ENCODE results near the gene EFCAB6.

EFCAB6 gene

GRCh38 chr22:43530349-43531201 lies 281.5 kb downstream of the EFCAB6 start:
- no peak for DNase-seq (ENCODE audit: low read depth in 3 of 3)

- DNase-seq (ENCODE audit: low read depth in 3 of 3) = no peak
These were observed 282.2 kb downstream of the EFCAB6 start for GRCh38 chr22:43529934-43530333.

GRCh38 chr22:43529461-43529860 lies 282.6 kb downstream of the EFCAB6 start:
- DNase-seq (ENCODE audit: low read depth in 3 of 3) = no peak

GRCh38 chr22:43528601-43529360 lies 283.3 kb downstream of the EFCAB6 start:
- DNase-seq (ENCODE audit: low read depth in 3 of 3) = no peak

DNA sequence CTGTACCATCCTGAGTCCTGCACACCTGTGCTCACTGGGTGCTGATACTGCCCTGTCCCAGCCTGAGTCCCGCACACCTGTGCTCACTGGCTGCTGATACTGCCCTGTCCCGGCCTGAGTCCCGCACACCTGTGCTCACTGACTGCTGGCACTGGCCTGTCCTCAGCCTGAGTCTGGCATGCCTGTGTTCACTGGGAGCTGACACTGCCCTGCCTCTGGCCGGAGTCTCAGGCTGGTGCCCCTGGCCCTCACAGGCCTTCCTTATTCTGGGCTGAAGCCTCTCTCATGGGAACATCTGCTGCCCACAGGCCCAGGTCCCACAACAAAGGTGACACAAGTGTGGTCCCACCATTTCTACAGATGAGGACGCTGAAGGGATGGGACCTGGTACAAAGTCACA lies 285.2 kb downstream of the EFCAB6 start:
- DNase-seq (ENCODE audit: low read depth in 3 of 3) = no peak

DNA sequence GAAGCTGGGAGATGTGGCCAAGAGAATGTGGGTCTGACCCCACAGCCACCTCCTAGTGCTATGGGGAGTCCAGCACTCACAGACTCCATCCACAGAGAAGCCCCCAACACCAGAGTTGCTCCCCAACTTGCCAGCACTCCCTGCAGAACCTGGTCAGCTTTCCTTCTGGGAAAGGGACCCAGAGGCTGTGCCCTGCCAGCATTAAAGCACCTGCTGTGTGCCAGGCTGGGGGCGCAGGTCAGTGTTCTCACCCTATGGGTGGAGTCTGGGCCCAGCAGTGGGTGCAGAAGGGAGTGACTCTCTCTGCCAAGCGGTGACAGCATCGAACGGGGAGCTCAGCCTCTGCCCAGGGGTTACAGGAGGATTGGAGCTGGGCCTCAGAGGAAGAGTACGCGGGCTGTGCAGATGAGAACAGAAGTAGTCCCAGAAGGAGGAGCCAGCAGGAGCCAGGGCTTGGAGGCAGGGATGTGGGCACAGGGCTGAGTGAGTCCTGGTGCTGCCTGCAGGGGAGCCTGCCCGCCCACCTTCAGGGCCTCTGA lies 285.9 kb downstream of the EFCAB6 start:
- no peak for DNase-seq (ENCODE audit: low read depth in 3 of 3)

DNA sequence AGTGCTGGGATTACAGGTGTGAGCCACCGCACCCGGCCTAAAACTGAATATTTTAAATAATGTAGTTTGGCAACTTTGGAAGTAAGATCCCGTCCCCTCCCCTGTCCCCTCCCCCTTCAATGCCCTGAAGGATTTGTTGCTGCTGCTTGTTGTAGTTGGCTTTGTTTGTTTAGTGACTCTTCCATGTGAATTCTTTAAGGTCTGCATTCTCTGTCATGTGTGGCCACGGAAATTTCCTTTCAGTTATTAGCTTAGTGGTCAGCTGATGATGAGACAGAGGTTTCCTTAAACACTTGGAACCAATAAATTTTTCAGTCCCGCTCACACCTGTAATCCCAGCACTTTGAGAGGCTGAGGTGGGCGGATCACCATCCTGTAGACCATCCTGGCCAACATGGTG lies 290.4 kb downstream of the EFCAB6 start:
- DNase-seq (ENCODE audit: low read depth in 3 of 3) = no peak

- no peak for DNase-seq (ENCODE audit: low read depth in 3 of 3)
These were observed 291.5 kb downstream of the EFCAB6 start for GRCh38 chr22:43520632-43521039.

DNA sequence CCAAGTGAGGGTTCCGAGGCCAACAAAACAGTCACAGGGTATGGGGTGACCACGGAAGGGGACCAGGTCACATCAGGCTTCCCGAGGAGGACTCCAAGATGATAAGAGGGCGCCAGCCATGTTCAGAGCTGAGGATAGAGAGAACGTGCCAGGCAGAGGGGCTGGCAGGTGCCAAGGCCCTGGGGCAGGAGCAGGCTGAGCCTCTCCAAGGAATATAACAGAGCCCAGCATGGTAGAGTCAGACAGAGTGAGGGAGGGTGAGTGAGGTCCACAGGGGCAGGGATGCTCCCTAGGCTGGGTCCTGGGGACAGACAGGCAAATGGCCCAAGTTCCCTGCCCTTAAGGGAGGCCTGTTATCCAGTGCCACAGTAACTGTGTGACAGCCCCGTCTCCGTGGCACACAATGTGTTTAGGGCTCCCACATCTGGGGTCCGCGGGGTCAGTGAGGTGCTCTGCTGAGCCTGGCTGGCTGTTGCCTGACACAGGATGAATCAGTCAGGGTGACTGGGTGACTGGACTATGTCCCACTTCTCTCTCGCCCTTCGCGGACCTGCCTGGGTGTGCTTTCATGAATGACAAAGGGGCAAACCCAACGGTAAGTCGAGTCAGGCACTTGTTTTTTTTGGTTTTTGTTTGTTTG lies 295.0 kb downstream of the EFCAB6 start:
- DNase-seq (ENCODE audit: low read depth in 3 of 3) = no peak

DNA sequence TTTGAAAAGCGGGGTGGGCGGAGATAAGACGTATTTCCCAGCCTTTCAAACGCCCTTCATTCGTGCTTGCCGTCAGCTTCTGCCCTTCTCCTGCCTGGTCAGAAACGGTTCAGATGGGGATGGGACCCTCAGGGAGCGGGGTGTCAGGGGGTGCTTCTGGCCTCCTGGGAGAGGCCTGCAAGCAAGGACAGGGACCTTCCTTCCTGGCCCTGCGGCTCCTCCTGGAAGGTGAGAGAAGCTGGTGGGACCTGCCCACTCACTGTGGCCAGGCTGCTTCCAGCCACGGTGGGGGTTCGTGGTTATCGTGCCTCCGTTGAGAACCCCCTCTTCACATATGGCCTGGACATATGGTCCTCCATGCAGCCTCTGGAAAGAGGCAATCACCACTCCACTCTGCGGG lies 295.7 kb downstream of the EFCAB6 start:
- no peak for DNase-seq (ENCODE audit: low read depth in 3 of 3)

DNA sequence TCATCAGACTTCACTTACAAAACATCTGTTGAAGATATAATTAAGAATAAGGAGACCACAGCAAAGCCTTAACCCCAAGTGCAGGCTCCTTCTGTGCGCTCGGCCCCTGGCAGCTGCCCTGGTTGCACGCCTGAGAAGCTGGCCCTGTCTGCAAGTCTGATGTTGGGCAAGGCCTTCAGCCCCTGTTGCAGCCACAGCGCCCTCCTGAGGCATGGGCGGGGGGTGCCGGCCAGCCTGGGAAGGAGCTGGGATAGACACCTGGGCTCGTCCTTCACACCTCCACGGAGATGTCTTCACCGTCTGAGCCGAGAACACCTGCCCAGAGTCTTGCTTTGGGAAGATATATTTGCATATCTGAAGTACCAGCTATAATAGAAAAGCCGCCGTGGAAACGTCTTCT lies 296.2 kb downstream of the EFCAB6 start:
- DNase-seq (ENCODE audit: low read depth in 3 of 3) = no peak

- DNase-seq (ENCODE audit: low read depth in 3 of 3) = no peak
These were observed 296.7 kb downstream of the EFCAB6 start for GRCh38 chr22:43515411-43515810.

GRCh38 chr22:43514476-43515157 lies 297.5 kb downstream of the EFCAB6 start:
- DNase-seq (ENCODE audit: low read depth in 3 of 3) = no peak

- no peak for DNase-seq (ENCODE audit: low read depth in 3 of 3)
These were observed 299.8 kb downstream of the EFCAB6 start for GRCh38 chr22:43512279-43512678.

- DNase-seq (ENCODE audit: low read depth in 3 of 3) = no peak
These were observed 300.7 kb downstream of the EFCAB6 start for GRCh38 chr22:43511276-43511910.

- no peak for DNase-seq (ENCODE audit: low read depth in 3 of 3)
These were observed 301.6 kb downstream of the EFCAB6 start for GRCh38 chr22:43510281-43511070.

DNA sequence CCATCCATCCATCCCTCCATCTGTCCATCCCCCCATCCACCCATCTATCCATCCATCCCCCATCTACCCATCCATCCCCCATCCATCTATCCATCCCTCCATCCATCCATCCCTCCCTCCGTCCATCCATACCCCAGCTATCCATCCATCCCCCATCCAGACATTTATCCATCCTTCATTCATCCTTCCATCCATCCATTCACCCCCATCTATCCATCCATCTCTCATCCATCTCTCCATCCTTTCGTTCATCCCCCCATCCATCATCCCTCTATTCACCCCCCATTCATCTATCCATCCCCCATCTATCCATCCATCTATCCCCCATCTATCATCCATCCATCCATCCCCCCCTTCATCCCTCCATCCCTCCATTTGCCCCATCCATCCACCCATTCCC lies 302.8 kb downstream of the EFCAB6 start:
- DNase-seq (ENCODE audit: low read depth in 3 of 3) = no peak

DNA sequence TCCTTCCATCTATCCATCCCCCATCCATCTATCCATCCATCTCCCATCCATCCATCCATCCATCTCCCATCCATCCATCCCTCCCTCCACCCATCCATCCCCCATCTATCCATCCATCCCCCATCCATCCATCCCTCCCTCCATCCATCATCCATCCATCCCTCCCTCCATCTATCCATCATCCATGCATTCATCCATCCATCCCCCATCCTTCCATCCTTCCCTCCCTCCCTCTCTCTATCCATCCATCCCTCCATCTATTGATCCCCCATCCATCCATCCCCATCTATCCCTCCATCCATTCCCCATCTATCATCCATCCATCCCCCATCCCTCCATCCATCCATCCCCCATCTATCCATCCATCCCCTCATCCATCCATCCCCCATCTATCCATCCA lies 303.6 kb downstream of the EFCAB6 start:
- DNase-seq (ENCODE audit: low read depth in 3 of 3) = no peak

DNA sequence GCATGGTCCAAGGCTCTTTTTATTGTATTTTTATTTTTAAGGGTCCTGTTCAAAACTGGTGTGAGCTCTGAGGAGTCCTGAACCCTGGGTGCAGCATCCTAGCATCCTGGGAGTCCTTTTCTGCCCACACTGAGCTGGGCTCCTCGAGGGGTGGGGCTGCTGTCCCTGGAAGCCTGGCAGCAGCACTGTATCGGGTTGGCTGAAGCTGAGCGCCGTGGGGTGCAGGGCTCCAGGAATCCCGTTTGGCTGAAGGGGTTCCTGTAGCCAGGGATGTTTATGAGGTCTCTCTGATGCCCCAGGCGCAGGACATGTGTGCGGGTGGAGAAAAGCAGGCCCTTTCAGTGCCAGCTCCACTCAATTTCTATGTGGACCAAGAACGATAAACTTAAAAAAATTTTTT lies 304.9 kb downstream of the EFCAB6 start:
- no peak for DNase-seq (ENCODE audit: low read depth in 3 of 3)

DNA sequence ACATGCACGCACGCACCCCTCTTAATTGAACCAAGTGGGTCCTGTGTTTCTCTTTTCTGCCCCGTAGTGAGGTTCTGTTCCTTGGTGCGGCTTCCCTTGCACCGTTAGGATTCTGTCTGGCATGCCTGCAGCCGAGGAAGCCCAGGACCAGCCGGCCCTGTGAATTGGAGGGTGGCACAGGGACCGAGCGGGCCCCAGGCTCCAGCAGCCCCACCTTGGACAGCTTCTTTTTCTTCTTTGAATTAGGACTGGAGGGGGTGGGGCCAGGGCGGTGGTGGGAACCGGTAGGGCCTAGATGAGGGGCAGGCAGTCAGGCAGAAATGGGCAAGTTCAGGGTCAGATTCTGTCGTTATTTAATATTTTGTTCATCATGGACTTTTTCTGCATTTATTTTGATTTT lies 305.6 kb downstream of the EFCAB6 start:
- DNase-seq (ENCODE audit: low read depth in 3 of 3) = no peak

Measured in stimulated activated CD4-positive, alpha-beta T cell treated with anti-CD3 and anti-CD28 coated beads, TNF-alpha, amount 100 ng/mL, for 24 hours (primary cell).